K562 (cell line): ENCODE measurements around the gene DOK4. TPM values are rescaled to one million over a fixed set of nuclear protein-coding genes. Genes with fewer than 3 reads are reported as not detected.

ENCODE experiments used
- ATAC-seq: fragments of 200-7000 bp; cut with Tn5 transposase; 3 replicates; pipeline ENCODE4 v1.9.1; 2020; ENCODE audit warnings: moderate library complexity
- BruUV-seq: library from RNA; stranded (reverse); fragments of 400-500 nt; replicated peaks from 2 replicates; lab custom pipeline; 2021; lab: Mats Ljungman, UMichigan
- CTCF ChIA-PET: fragments of 300-600 bp; formaldehyde crosslinking; extraction: SDS; loops from one replicate; lab custom pipeline; 2021; ENCODE audit warnings: low intra/inter-chr PET ratio; lab: Yijun Ruan, JAX
- POLR2A ChIA-PET: fragments of 300-600, 350-650 bp; sonication (Branson Sonifier 250); formaldehyde crosslinking; extraction: SDS; loops from one replicate; lab custom pipeline; 2021; ENCODE audit warnings: antibody characterized with exemption, inconsistent platforms; lab: Yijun Ruan, JAX
- DNase-seq, 4 experiments: peaks; one replicate each; pipeline versions ENCODE4 v3.0.0 to v3.0.0-alpha.2; 2011 to 2018; ENCODE audit warnings: low spot score in 3 of 4, mixed read lengths in 3 of 4; ENCODE audit errors: extremely low read depth in 1 of 4
- FAIRE-seq: peaks from 2 replicates; lab custom pipeline; 2011; peaks lifted over from hg19 to GRCh38; lab: Jason Lieb, UNC
- H2AFZ ChIP-seq: 2 replicates; pipeline ENCODE4 v1.6.0; 2011; ENCODE audit warnings: low read depth, low read length, control low read depth, inconsistent platforms
- H3K27ac ChIP-seq: fragments of 200-600 bp; 3 replicates; pipeline ENCODE4 v1.8.0; 2011; ENCODE audit warnings: low read depth, mild to moderate bottlenecking, control low read depth, inconsistent platforms, low read length, moderate library complexity, mixed read lengths; ENCODE audit errors: extremely low read depth
- H3K27me3 ChIP-seq, 2 experiments: fragments of 300-600 bp in 1 of 2; 2 replicates in 1 of 2; 3 replicates in 1 of 2; pipeline versions ENCODE4 v1.6.0 to v1.8.0; 2011; ENCODE audit warnings: inconsistent platforms in 2 of 2, low read length in 2 of 2, mild to moderate bottlenecking in 1 of 2, mixed read lengths in 1 of 2, moderate library complexity in 1 of 2; ENCODE audit not compliant: control insufficient read depth in 2 of 2, insufficient read depth in 2 of 2
- H3K36me3 ChIP-seq: fragments of 300-600 bp; 3 replicates; pipeline ENCODE4 v1.8.0; 2011; ENCODE audit warnings: mild to moderate bottlenecking, low read length, inconsistent platforms; ENCODE audit not compliant: control insufficient read depth, insufficient read depth
- H3K4me1 ChIP-seq, 2 experiments: fragments of 200-600 bp in 1 of 2; replicated peaks in 1 of 2; 2 replicates in 1 of 2; 3 replicates in 1 of 2; pipeline versions ENCODE4 v1.5.1 to v1.8.0; 2011; ENCODE audit warnings: inconsistent platforms in 2 of 2, low read length in 2 of 2, mild to moderate bottlenecking in 1 of 2, mixed read lengths in 1 of 2, moderate library complexity in 1 of 2; ENCODE audit not compliant: control insufficient read depth in 2 of 2, insufficient read depth in 2 of 2
- H3K4me2 ChIP-seq: 2 replicates; pipeline ENCODE4 v1.6.1; 2011; ENCODE audit warnings: low read length, control low read depth, inconsistent platforms, mixed read lengths; ENCODE audit not compliant: insufficient read depth
- H3K4me3 ChIP-seq: fragments of 200-600 bp; sonication (generic), shearing (Covaris generic); 2 replicates; pipeline ENCODE4 v1.5.1; 2016; ENCODE audit warnings: control low read depth, inconsistent platforms
- H3K79me2 ChIP-seq: fragments of 200-600 bp; 3 replicates; pipeline ENCODE4 v1.8.0; 2011; ENCODE audit warnings: low read length, inconsistent platforms; ENCODE audit not compliant: control insufficient read depth, insufficient read depth
- H3K9ac ChIP-seq, 2 experiments: 2 replicates each; pipeline versions ENCODE4 v1.6.0 to v1.6.1; 2011; ENCODE audit warnings: low read depth in 2 of 2, low read length in 2 of 2, control low read depth in 1 of 2, inconsistent platforms in 1 of 2, mild to moderate bottlenecking in 1 of 2, mixed read lengths in 1 of 2; ENCODE audit not compliant: insufficient read depth in 1 of 2
- H3K9me1 ChIP-seq: one replicate; pipeline ENCODE4 v1.6.0; 2011; ENCODE audit warnings: inconsistent platforms, mild to moderate bottlenecking, low read length, moderate library complexity; ENCODE audit not compliant: control insufficient read depth, insufficient read depth
- H3K9me3 ChIP-seq: replicated peaks from 2 replicates; pipeline ENCODE4 v1.5.1; 2011; ENCODE audit warnings: low read depth, low read length, inconsistent platforms; ENCODE audit not compliant: control insufficient read depth, insufficient read depth
- H4K20me1 ChIP-seq: replicated peaks from 2 replicates; pipeline ENCODE4 v1.6.1; 2011; ENCODE audit warnings: low read length, inconsistent platforms, mixed read lengths; ENCODE audit not compliant: control insufficient read depth, insufficient read depth
- ATF1 ChIP-seq, 2 experiments: fragments of 450-650 bp in 1 of 2; IDR thresholded peaks; 2 replicates each; pipeline ENCODE4 v1.6.1; 2016; ENCODE audit warnings: missing compliant biosample characterization in 1 of 2, missing genetic modification characterization in 1 of 2
- BCOR ChIP-seq: fragments of 450-650 bp; IDR thresholded peaks from 2 replicates; pipeline ENCODE4 v1.6.1; 2016
- BRD9 ChIP-seq: fragments of 450-650 bp; IDR thresholded peaks from 2 replicates; pipeline ENCODE4 v1.6.1; 2018; ENCODE audit warnings: low read depth; ENCODE audit not compliant: partially characterized antibody
- CBX1 ChIP-seq: sonication (generic); IDR thresholded peaks from 2 replicates; pipeline ENCODE4 v1.6.1; 2016; ENCODE audit warnings: antibody characterized with exemption, low read depth, mild to moderate bottlenecking
- ERF ChIP-seq: fragments of 450-650 bp; formaldehyde crosslinking; IDR thresholded peaks from 2 replicates; pipeline ENCODE4 v1.4.0; 2020; ENCODE audit warnings: mild to moderate bottlenecking, mixed read lengths
- HDAC2 ChIP-seq: fragments of 450-650 bp; IDR thresholded peaks from 2 replicates; pipeline ENCODE4 v1.6.1; 2016; ENCODE audit warnings: mild to moderate bottlenecking
- KDM1A ChIP-seq, 2 experiments: fragments of 450-650 bp; IDR thresholded peaks; 2 replicates each; pipeline ENCODE4 v1.6.1; 2016; ENCODE audit warnings: mild to moderate bottlenecking in 2 of 2
- PTBP1 ChIP-seq: fragments of 200-400 bp; formaldehyde crosslinking; IDR thresholded peaks from 2 replicates; pipeline ENCODE4 v1.6.1; 2017; ENCODE audit warnings: low read depth, low read length
- RBBP5 ChIP-seq: fragments of 200-600 bp; sonication (generic); IDR thresholded peaks from 2 replicates; pipeline ENCODE4 v1.6.1; 2012; ENCODE audit warnings: borderline replicate concordance, mild to moderate bottlenecking, low read length, control low read depth, inconsistent platforms; ENCODE audit not compliant: insufficient read depth, poor library complexity, severe bottlenecking
- RBM25 ChIP-seq: fragments of 200-400 bp; formaldehyde crosslinking; IDR thresholded peaks from 2 replicates; pipeline ENCODE4 v1.6.1; 2018; ENCODE audit warnings: low read length, low read depth, moderate library complexity; ENCODE audit not compliant: severe bottlenecking
- RCOR1 ChIP-seq, 2 experiments: IDR thresholded peaks; 2 replicates each; pipeline ENCODE4 v1.6.1; 2012; ENCODE audit warnings: low read depth in 2 of 2, low read length in 2 of 2, borderline replicate concordance in 1 of 2, improper control_type of control experiment in 1 of 2
- SMARCA5 ChIP-seq: fragments of 450-650 bp; IDR thresholded peaks from 2 replicates; pipeline ENCODE4 v1.6.1; 2016
- ZFP36 ChIP-seq: fragments of 150-350 bp; IDR thresholded peaks from 2 replicates; pipeline ENCODE4 v1.6.1; 2018; ENCODE audit warnings: low read length, low read depth; ENCODE audit not compliant: partially characterized antibody
- WGBS: fragments of 100-300 bp; shearing (Covaris generic); methylation state at CpG from one replicate; pipeline ENCODE4 v1.1.6; 2016; ENCODE audit warnings: low coverage, mixed read lengths; ENCODE audit not compliant: insufficient coverage; ENCODE audit errors: missing lambda C conversion rate; 5-methylcytosine and 5-hydroxymethylcytosine counted together
- in situ Hi-C: fragments of 300-500 bp; cut with MboI; formaldehyde crosslinking; loops from 4 replicates; pipeline ENCODE4 v1.15.0; 2018; ENCODE audit warnings: inconsistent platforms, mixed read lengths
- intact Hi-C: fragments of 100-400 bp; cut with micrococcal nuclease; formaldehyde crosslinking; loops from 2 replicates; pipeline ENCODE4 v1.14.2; 2022
- polyA plus RNA-seq, 8 experiments: library from polyadenylated mRNA; depleted of rRNA in 4 of 8; stranded (reverse) in 5 of 8; unstranded in 3 of 8; fragments of >200 nt; fragmentation: Nextera tagmentation in 2 of 8; fragmentation: Illumina TruSeq in 1 of 8; extraction: Ambion mirVana in 2 of 8; extraction: Trizol in 1 of 8; gene quantifications; 2 replicates each; pipeline versions ENCODE4 v1.2.1 to v1.2.3, GENCODE V29; 2011 to 2014; ENCODE audit warnings: inconsistent platforms in 1 of 8, missing spikeins in 1 of 8
- total RNA-seq, 7 experiments: library from RNA; depleted of rRNA in 6 of 7; stranded (reverse); fragments of >200 nt in 6 of 7; fragmentation: Illumina TruSeq in 2 of 7; extraction: Trizol in 2 of 7; gene quantifications; 2 replicates each; pipeline versions ENCODE4 v1.2.1 to v1.2.3, GENCODE V29; 2011 to 2021; ENCODE audit warnings: low replicate concordance in 1 of 7

DOK4 gene
- total and polyA plus RNA-seq, 9 of the 15 experiments (the other 6 are each of a cell fraction or from before 2014, with no cell fraction given), result 0.10 to 14.4 (median 8.3) TPM

DNA sequence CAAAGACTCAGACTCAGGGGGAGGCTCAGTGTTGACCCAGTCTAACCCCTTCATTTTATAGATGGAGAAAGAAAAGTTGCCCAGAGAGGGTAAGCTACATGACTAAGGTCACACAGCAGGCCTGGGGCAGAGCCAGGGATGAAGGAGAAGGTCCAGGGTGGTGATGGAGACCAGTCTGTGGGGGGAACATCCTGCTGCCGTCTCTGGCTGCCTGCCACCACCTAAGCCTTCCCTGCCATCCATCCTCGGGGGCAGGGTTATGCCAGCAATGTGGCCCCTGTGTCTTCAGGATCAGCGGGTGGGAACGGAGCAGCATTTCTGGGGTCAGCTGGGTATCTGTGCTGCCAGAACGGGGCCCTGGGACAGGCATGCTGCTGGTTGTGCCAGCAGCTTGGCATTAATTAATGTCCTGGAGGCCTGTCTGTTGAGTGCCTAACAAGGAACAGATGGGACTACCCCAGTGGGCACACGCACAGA is 5.5 kb downstream of the DOK4 start:
- in situ Hi-C loops, result no loop called here
- peak overlapping the region; percentile 15; the same call in 1 of the 3 replicates for H3K27ac ChIP-seq
- ATAC-seq, result no peak
- peak overlapping the region; percentile 80 for H2AFZ ChIP-seq
- no peaks in the 10 kb centered on the region for H3K9me3 ChIP-seq
- POLR2A ChIA-PET, result interaction anchor here (0.6 to 1.1 kb wide), 3 partner anchors 8 to 220 kb away, joined by 3 to 6 read pairs (median 4); partner anchors contain the start of gene POLR2C
- H3K4me3 ChIP-seq, result no peak overlapping the region
- no peak for DNase-seq
- peak overlapping the region; percentile 20 to 26; a peak in 1 of 4 replicates for H3K9ac ChIP-seq
- no peaks in the 10 kb centered on the region for H3K27me3 ChIP-seq
- FAIRE-seq, result no peak
- TF ChIP-seq PTBP1, result 0 out of 2 replicates have a peak, but pooled peaks have one; percentile 46
- TF ChIP-seq ATF1 (CRISPR knock-in tag; IDR thresholded peaks at IDR 0.05), result no peak
- TF ChIP-seq ATF1 (tag; IDR thresholded peaks at IDR 0.05), result no peak
- TF ChIP-seq RBM25, result peak; percentile 92
- no peak for TF ChIP-seq ERF
- peak; percentile 55 for TF ChIP-seq BRD9
- peak; percentile 97 for TF ChIP-seq BCOR
- TF ChIP-seq CBX1, result 0 out of 2 replicates have a peak, but pooled peaks have one; percentile 36
- peak; percentile 85 to 88 for TF ChIP-seq KDM1A (IDR thresholded peaks at IDR 0.05)
- peak; percentile 91 for TF ChIP-seq ZFP36
- peak; percentile 86; the same call in 1 of the 2 replicates for TF ChIP-seq SMARCA5
- peak; percentile 85 for TF ChIP-seq HDAC2
- peak in 1 of 2 experiments; percentile 66; a peak in 2 of 4 replicates for TF ChIP-seq RCOR1 (IDR thresholded peaks at IDR 0.05; ENCODE audit: borderline replicate concordance in 1 of 2, low read depth in 2 of 2, low read length in 2 of 2)
- no peak for TF ChIP-seq RBBP5
- TF ChIP-seq, all 486 proteins: peak for 10
- Histone ChIP-seq H3K9me1 (no peaks in the 10 kb centered on the region), H3K4me2 (peak overlapping the region; percentile 39; the same call in 1 of the 2 replicates), H3K79me2 (no peaks in the 10 kb centered on the region), H3K4me1 (peaks cover 27 to 62% of the 10 kb centered on the region in 2 experiments), H4K20me1 (no peaks in the 10 kb centered on the region), H3K36me3 (no peaks in the 10 kb centered on the region)
- no TSS peak for BruUV-seq
- CTCF ChIA-PET, result no interaction called here
- intact Hi-C loops, result no loop called here
- WGBS, result 59% methylated on average over 6 of the region's 6 CpGs
